Panc1 (cell line): ENCODE measurements around the gene VEZT. TPM values are rescaled to one million over a fixed set of nuclear protein-coding genes. Genes with fewer than 3 reads are reported as not detected.
"Not testable (repeated sequence)": the region's sequence is repeated elsewhere in the genome, so short reads cannot be mapped to it uniquely, and the experiment has no call there.

ENCODE experiments used
- ATAC-seq: fragments of 200-7000 bp; cut with Tn5 transposase; 2 replicates; pipeline ENCODE4 v1.9.1; 2020; ENCODE audit warnings: mild to moderate bottlenecking, moderate library complexity
- BruUV-seq: library from RNA; stranded (reverse); fragments of 400-500 nt; replicated peaks from 2 replicates; lab custom pipeline; 2021; lab: Mats Ljungman, UMichigan
- CTCF ChIA-PET: fragments of 300-600 bp; sonication (Branson Sonifier 250); formaldehyde crosslinking; loops from one replicate; lab custom pipeline; 2022; ENCODE audit warnings: antibody characterized with exemption; lab: Charles Lee
- POLR2A ChIA-PET: fragments of 300-600 bp; sonication (Branson Sonifier 250); formaldehyde crosslinking; loops from one replicate; lab custom pipeline; 2022; ENCODE audit warnings: antibody characterized with exemption; lab: Charles Lee
- DNase-seq: peaks from one replicate; pipeline ENCODE4 v3.0.0-alpha.2; 2010; ENCODE audit warnings: low read depth, low spot score
- H3K27ac ChIP-seq: 2 replicates; pipeline ENCODE4 v1.5.1; 2011; ENCODE audit warnings: mild to moderate bottlenecking, low read length, inconsistent platforms
- H3K27me3 ChIP-seq: fragments of 200-500 bp; sonication (Bioruptor generic); 2 replicates; pipeline ENCODE4 v1.6.0; 2014; ENCODE audit warnings: low read length, inconsistent platforms; ENCODE audit not compliant: control insufficient read depth, insufficient read depth
- H3K36me3 ChIP-seq: fragments of 200-500 bp; sonication (Bioruptor generic); 2 replicates; pipeline ENCODE4 v1.5.1; 2014; ENCODE audit warnings: inconsistent platforms, mild to moderate bottlenecking, low read length, moderate library complexity; ENCODE audit not compliant: control insufficient read depth, insufficient read depth
- H3K4me1 ChIP-seq: 2 replicates; pipeline ENCODE4 v1.5.1; 2011; ENCODE audit warnings: inconsistent platforms, mild to moderate bottlenecking, low read length, moderate library complexity; ENCODE audit not compliant: control insufficient read depth, insufficient read depth
- H3K4me3 ChIP-seq, 2 experiments: 2 replicates each; pipeline ENCODE4 v1.5.1; 2011 to 2012; ENCODE audit warnings: low read depth in 2 of 2, low read length in 2 of 2, mild to moderate bottlenecking in 2 of 2, inconsistent platforms in 1 of 2, moderate library complexity in 1 of 2
- H3K9me3 ChIP-seq: fragments of 200-500 bp; sonication (Bioruptor generic); 2 replicates; pipeline ENCODE4 v1.5.1; 2014; ENCODE audit warnings: low read depth, mild to moderate bottlenecking, inconsistent platforms, low read length, moderate library complexity; ENCODE audit not compliant: control insufficient read depth, insufficient read depth
- POLR2AphosphoS5 ChIP-seq: IDR thresholded peaks from 2 replicates; pipeline ENCODE4 v1.6.1; 2012; ENCODE audit warnings: mild to moderate bottlenecking, low read depth, low read length, moderate library complexity
- SIN3A ChIP-seq: IDR thresholded peaks from 2 replicates; pipeline ENCODE4 v1.6.1; 2012; ENCODE audit warnings: low read depth, mild to moderate bottlenecking, low read length, moderate library complexity, borderline replicate concordance; ENCODE audit not compliant: insufficient read depth
- TCF7L2 ChIP-seq: IDR thresholded peaks from 2 replicates; pipeline ENCODE4 v1.6.1; 2011; ENCODE audit warnings: mild to moderate bottlenecking, low read depth, low read length, inconsistent platforms
- in situ Hi-C: cut with HindIII; loops from 2 replicates; pipeline ENCODE4 v1.10.0; 2016; ENCODE audit warnings: low sequenced_read_pairs, low pct_unique_long_range_greater_than_20kb
- intact Hi-C: fragments of 100-400 bp; cut with micrococcal nuclease; formaldehyde crosslinking; loops from one replicate; pipeline ENCODE4 v1.10.0; 2022; ENCODE audit not compliant: unreplicated experiment
- total RNA-seq: library from RNA; stranded (reverse); gene quantifications from one replicate; pipeline ENCODE4 v1.2.1, GENCODE V29; 2021; ENCODE audit not compliant: unreplicated experiment
- TF ChIP-seq, protein P1 (sequence below): fragments of 450-650 bp; IDR thresholded peaks from 2 replicates; pipeline ENCODE4 v1.5.1; 2017; ENCODE audit warnings: mild to moderate bottlenecking
- TF ChIP-seq, protein P2 (sequence below), 2 experiments: IDR thresholded peaks; 2 replicates each; pipeline ENCODE4 v1.6.1; 2011 to 2012; ENCODE audit warnings: low read depth in 2 of 2, control low read depth in 1 of 2, low read length in 1 of 2, mild to moderate bottlenecking in 1 of 2, moderate library complexity in 1 of 2; ENCODE audit not compliant: insufficient read depth in 1 of 2

The VEZT gene
- total RNA-seq, 1 experiment from 2014 or later = 70.6 TPM

DNA sequence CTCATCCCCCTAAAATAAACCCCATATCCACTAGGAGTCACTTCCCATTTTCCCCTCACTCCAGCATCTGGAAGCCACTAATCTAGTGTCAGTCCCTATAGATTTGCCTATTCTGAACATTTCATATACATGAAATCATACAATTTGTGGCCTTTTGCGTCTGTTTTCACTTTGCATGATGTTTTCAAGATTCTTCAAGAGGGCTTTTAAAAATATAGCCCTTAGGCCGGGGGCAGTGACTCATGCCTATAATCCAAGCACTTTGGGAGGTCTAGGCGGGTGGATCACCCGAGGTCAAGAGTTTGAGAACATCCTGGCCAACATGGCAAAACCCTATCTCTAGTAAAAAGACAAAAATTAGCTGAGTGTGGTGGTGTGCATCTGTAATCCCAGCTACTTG is 104.7 kb downstream of the VEZT start:
- ChIA-PET CTCF (no interaction called here), POLR2A (interaction anchor here (0.7 kb wide), 1 partner anchor 205 kb away, joined by 3 read pairs; no protein-coding TSS in a partner anchor)
- no peak for ATAC-seq
- intact Hi-C loops (no loop called here), in situ Hi-C loops (no loop called here)
- DNase-seq = no peak
- peaks cover 16% of the 10 kb centered on the region; the same call in 1 of the 2 replicates for H3K4me1 ChIP-seq
- no peaks in the 10 kb centered on the region for H3K9me3 ChIP-seq
- H3K27me3 ChIP-seq = no peaks in the 10 kb centered on the region
- no peak for TF ChIP-seq POLR2AphosphoS5
- H3K36me3 ChIP-seq = no peaks in the 10 kb centered on the region
- no peak overlapping the region for H3K27ac ChIP-seq
- BruUV-seq = no TSS peak
- H3K4me3 ChIP-seq = no peak overlapping the region

DNA sequence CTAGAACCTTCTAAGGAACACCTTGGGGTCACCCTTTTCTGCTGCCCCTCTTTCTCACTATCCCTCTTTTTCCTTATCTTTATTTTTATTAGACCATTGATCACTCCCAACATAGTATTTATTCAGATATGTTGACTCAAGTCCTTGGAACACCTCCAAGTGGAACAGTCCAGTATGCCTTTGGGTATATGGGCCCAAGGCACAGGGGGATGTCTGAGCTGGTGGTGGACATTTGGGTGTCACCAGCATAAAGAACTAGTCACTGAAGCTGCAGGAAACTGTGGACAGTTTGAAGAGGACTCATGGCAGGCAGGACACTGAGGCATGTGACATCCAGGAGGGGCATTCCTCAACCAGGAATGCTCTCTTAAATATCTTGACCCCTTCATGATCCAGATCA is 105.6 kb downstream of the VEZT start:
- ChIA-PET CTCF (no interaction called here), POLR2A (no interaction called here)
- H3K36me3 ChIP-seq = no peaks in the 10 kb centered on the region
- intact Hi-C loops = no loop called here
- no peak for DNase-seq
- H3K9me3 ChIP-seq = no peaks in the 10 kb centered on the region
- TF ChIP-seq, protein P1, sequence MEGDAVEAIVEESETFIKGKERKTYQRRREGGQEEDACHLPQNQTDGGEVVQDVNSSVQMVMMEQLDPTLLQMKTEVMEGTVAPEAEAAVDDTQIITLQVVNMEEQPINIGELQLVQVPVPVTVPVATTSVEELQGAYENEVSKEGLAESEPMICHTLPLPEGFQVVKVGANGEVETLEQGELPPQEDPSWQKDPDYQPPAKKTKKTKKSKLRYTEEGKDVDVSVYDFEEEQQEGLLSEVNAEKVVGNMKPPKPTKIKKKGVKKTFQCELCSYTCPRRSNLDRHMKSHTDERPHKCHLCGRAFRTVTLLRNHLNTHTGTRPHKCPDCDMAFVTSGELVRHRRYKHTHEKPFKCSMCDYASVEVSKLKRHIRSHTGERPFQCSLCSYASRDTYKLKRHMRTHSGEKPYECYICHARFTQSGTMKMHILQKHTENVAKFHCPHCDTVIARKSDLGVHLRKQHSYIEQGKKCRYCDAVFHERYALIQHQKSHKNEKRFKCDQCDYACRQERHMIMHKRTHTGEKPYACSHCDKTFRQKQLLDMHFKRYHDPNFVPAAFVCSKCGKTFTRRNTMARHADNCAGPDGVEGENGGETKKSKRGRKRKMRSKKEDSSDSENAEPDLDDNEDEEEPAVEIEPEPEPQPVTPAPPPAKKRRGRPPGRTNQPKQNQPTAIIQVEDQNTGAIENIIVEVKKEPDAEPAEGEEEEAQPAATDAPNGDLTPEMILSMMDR = no peak
- no peak for TF ChIP-seq TCF7L2
- TF ChIP-seq SIN3A = no peak
- TF ChIP-seq, protein P2, sequence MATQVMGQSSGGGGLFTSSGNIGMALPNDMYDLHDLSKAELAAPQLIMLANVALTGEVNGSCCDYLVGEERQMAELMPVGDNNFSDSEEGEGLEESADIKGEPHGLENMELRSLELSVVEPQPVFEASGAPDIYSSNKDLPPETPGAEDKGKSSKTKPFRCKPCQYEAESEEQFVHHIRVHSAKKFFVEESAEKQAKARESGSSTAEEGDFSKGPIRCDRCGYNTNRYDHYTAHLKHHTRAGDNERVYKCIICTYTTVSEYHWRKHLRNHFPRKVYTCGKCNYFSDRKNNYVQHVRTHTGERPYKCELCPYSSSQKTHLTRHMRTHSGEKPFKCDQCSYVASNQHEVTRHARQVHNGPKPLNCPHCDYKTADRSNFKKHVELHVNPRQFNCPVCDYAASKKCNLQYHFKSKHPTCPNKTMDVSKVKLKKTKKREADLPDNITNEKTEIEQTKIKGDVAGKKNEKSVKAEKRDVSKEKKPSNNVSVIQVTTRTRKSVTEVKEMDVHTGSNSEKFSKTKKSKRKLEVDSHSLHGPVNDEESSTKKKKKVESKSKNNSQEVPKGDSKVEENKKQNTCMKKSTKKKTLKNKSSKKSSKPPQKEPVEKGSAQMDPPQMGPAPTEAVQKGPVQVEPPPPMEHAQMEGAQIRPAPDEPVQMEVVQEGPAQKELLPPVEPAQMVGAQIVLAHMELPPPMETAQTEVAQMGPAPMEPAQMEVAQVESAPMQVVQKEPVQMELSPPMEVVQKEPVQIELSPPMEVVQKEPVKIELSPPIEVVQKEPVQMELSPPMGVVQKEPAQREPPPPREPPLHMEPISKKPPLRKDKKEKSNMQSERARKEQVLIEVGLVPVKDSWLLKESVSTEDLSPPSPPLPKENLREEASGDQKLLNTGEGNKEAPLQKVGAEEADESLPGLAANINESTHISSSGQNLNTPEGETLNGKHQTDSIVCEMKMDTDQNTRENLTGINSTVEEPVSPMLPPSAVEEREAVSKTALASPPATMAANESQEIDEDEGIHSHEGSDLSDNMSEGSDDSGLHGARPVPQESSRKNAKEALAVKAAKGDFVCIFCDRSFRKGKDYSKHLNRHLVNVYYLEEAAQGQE (IDR thresholded peaks at IDR 0.05; ENCODE audit: insufficient read depth in 1 of 2, low read depth in 2 of 2, low read length in 1 of 2) = no peak
- no peak for TF ChIP-seq POLR2AphosphoS5
- no peak overlapping the region for H3K27ac ChIP-seq
- peaks cover 16% of the 10 kb centered on the region; the same call in 1 of the 2 replicates for H3K4me1 ChIP-seq
- no TSS peak for BruUV-seq
- no peak for ATAC-seq
- in situ Hi-C loops = no loop called here
- no peaks in the 10 kb centered on the region for H3K27me3 ChIP-seq
- H3K4me3 ChIP-seq = no peak overlapping the region

DNA sequence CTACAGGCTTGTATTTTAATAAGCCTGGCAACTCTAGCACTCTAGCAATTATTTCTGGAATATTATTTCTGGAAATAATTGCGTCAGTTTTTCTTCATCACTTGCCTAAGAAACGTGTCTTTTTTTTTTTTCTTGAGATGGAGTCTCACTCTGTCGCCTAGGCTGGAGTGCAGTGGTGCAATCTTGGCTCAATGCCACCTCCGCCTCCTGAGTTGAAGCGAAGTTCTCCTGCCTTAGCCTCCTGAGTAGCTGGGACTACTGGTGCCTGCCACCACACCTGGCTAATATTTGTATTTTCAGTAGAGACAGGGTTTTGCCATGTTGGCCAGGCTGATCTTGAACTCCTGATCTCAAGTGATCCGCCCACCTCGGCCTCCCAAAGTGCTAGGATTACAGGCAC is 106.6 kb downstream of the VEZT start:
- DNase-seq, H3K27me3 ChIP-seq, BruUV-seq, POLR2A ChIA-PET, H3K36me3 ChIP-seq, ATAC-seq, intact Hi-C loops, CTCF ChIA-PET, H3K27ac ChIP-seq, H3K9me3 ChIP-seq, in situ Hi-C loops, H3K4me3 ChIP-seq: not testable (repeated sequence)
- H3K4me1 ChIP-seq = peaks cover 11% of the 10 kb centered on the region; the same call in 1 of the 2 replicates
